Osteocyte (in vitro differentiated cells): Measurements from ENCODE around the gene TFEB. TPM values are rescaled to one million over a fixed set of nuclear protein-coding genes. Genes with fewer than 3 reads are reported as not detected.
A peak's percentile ranks its signal among the peaks of the same experiment; 100 is the strongest.

Experiments used
- DNase-seq: peaks from one replicate; pipeline ENCODE4 v3.0.0; 2021; ENCODE audit warnings: mixed read lengths; ENCODE audit not compliant: unreplicated experiment; ENCODE audit errors: extremely low spot score
- H3K27ac Mint-ChIP-seq: one replicate; pipeline ENCODE4 v1.8.0; 2021; ENCODE audit warnings: mild to moderate bottlenecking, mixed read lengths; ENCODE audit not compliant: unreplicated experiment
- H3K27me3 Mint-ChIP-seq: one replicate; pipeline ENCODE4 v1.8.0; 2021; ENCODE audit warnings: mixed read lengths; ENCODE audit not compliant: unreplicated experiment
- H3K36me3 Mint-ChIP-seq: one replicate; pipeline ENCODE4 v1.8.0; 2021; ENCODE audit warnings: mixed read lengths; ENCODE audit not compliant: unreplicated experiment
- H3K4me1 Mint-ChIP-seq: one replicate; pipeline ENCODE4 v1.8.0; 2021; ENCODE audit warnings: mixed read lengths; ENCODE audit not compliant: unreplicated experiment
- H3K4me3 Mint-ChIP-seq: one replicate; pipeline ENCODE4 v1.8.0; 2021; ENCODE audit warnings: mild to moderate bottlenecking, moderate library complexity, mixed read lengths; ENCODE audit not compliant: unreplicated experiment
- H3K9me3 Mint-ChIP-seq: one replicate; pipeline ENCODE4 v1.8.0; 2021; ENCODE audit warnings: mixed read lengths; ENCODE audit not compliant: unreplicated experiment
- CTCF ChIP-seq: fragments of 200-600 bp; sonication (generic); IDR thresholded peaks from 2 replicates; pipeline ENCODE4 v1.5.0; 2021; ENCODE audit warnings: antibody characterized with exemption, mild to moderate bottlenecking, moderate library complexity
- total RNA-seq: library from RNA; stranded (reverse); gene quantifications from 2 replicates; pipeline ENCODE4 v1.2.1, GENCODE V29; 2021

TFEB gene
- total RNA-seq, 1 donor from 2014 or later: 11.1 TPM

- peak overlapping the region; percentile 99 for H3K27ac Mint-ChIP-seq
- TF ChIP-seq CTCF: no peak
- H3K9me3 Mint-ChIP-seq: no peaks in the 10 kb centered on the region
- peaks cover 58% of the 10 kb centered on the region for H3K4me1 Mint-ChIP-seq
- H3K27me3 Mint-ChIP-seq: no peaks in the 10 kb centered on the region
- no peak for DNase-seq
- no peaks in the 10 kb centered on the region for H3K36me3 Mint-ChIP-seq
- peak overlapping the region; percentile 55 for H3K4me3 Mint-ChIP-seq
These were observed 37.3 kb downstream of the TFEB start for GRCh38 chr6:41697861-41698781.

GRCh38 chr6:41696788-41697187 is 38.6 kb downstream of the TFEB start:
- no peaks in the 10 kb centered on the region for H3K27me3 Mint-ChIP-seq

GRCh38 chr6:41695825-41696224 is 39.6 kb downstream of the TFEB start:
- Mint-ChIP-seq H3K36me3 (peaks cover 3% of the 10 kb centered on the region), H3K27me3 (no peaks in the 10 kb centered on the region), H3K9me3 (no peaks in the 10 kb centered on the region), H3K27ac (no peak overlapping the region), H3K4me1 (peaks cover 51% of the 10 kb centered on the region), H3K4me3 (no peak overlapping the region)
- TF ChIP-seq CTCF: no peak
- no peak for DNase-seq

More at GRCh38 chr6:41696788-41697187, 38.6 kb downstream of the TFEB start:
- no peak for TF ChIP-seq CTCF
- peaks cover 3% of the 10 kb centered on the region for H3K36me3 Mint-ChIP-seq
- no peaks in the 10 kb centered on the region for H3K9me3 Mint-ChIP-seq
- no peak for DNase-seq
- peak overlapping the region; percentile 65 for H3K27ac Mint-ChIP-seq
- H3K4me3 Mint-ChIP-seq: no peak overlapping the region
- H3K4me1 Mint-ChIP-seq: peaks cover 58% of the 10 kb centered on the region

- Mint-ChIP-seq H3K4me3 (no peak overlapping the region), H3K27me3 (no peaks in the 10 kb centered on the region), H3K4me1 (peaks cover 43% of the 10 kb centered on the region), H3K27ac (peak overlapping the region; percentile 28), H3K36me3 (peaks cover 3% of the 10 kb centered on the region), H3K9me3 (no peaks in the 10 kb centered on the region)
- no peak for TF ChIP-seq CTCF
- no peak for DNase-seq
These were observed 40.4 kb downstream of the TFEB start for GRCh38 chr6:41694815-41695526.
